Measurements from ENCODE around the gene ADGRF3.
"Not testable (repeated sequence)": the region's sequence is repeated elsewhere in the genome, so short reads cannot be mapped to it uniquely, and the experiment has no call there.

Gene ADGRF3

DNA sequence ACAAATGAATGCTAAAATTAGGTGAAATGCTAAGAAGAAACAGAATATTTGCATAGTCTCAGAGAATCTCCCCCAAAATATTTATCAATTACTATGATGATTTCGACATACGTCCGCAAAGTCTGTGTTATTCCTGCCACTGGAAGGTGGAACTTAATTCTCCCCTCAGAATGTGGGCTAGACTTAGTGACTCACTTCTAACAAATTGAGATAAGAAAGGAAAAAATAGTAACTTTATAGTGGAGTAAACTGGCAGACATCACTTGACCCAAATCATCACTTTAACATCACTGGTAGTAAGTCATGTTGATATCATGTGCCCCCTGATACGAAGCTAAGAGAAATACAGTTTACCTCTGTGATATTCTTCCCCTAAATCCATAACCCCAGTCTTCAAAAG is 78.4 kb downstream of the ADGRF3 start:
- H3K4me3 ChIP-seq (ENCODE audit: low read length): no peak overlapping the region
- DNase-seq (ENCODE audit: low read depth): no peak
- TF ChIP-seq CTCF (conservative IDR thresholded peaks at IDR 0.05; ENCODE audit: low read depth, low read length): no peak

- H3K4me3 ChIP-seq (ENCODE audit: low read length); DNase-seq (ENCODE audit: low read depth): not testable (repeated sequence)
Measured at GRCh38 chr2:26258836-26259235, 87.8 kb downstream of the ADGRF3 start.

Data from retinal pigment epithelial cell (primary cell).